Mesenchymal stem cell (in vitro differentiated cells and primary cell): Measurements from ENCODE around the gene TTLL6.

Experiments used
- DNase-seq: peaks from one replicate; pipeline ENCODE4 v3.0.0-alpha.2; 2013
- H2AFZ ChIP-seq: one replicate; pipeline ENCODE4 v1.6.1; 2013; ENCODE audit warnings: low read depth, mild to moderate bottlenecking, control low read depth, inconsistent platforms, low read length, moderate library complexity
- H2AK5ac ChIP-seq: 2 replicates; pipeline ENCODE4 v1.6.1; 2013; ENCODE audit warnings: low read length, moderate library complexity, mild to moderate bottlenecking, inconsistent platforms; ENCODE audit not compliant: severe bottlenecking
- H2BK120ac ChIP-seq: one replicate; pipeline ENCODE4 v1.6.1; 2013; ENCODE audit warnings: low read depth, mild to moderate bottlenecking, inconsistent platforms, low read length, moderate library complexity
- H2BK12ac ChIP-seq, 2 experiments: one replicate each; pipeline ENCODE4 v1.6.1; 2013; ENCODE audit warnings: inconsistent platforms in 2 of 2, low read length in 2 of 2, mild to moderate bottlenecking in 2 of 2, moderate library complexity in 2 of 2, control low read depth in 1 of 2
- H2BK15ac ChIP-seq: one replicate; pipeline ENCODE4 v1.6.1; 2013; ENCODE audit warnings: mild to moderate bottlenecking, low read depth, inconsistent platforms; ENCODE audit not compliant: poor library complexity, severe bottlenecking
- H2BK5ac ChIP-seq: 2 replicates; pipeline ENCODE4 v1.6.1; 2013; ENCODE audit warnings: low read depth, mild to moderate bottlenecking, low read length, control low read depth, inconsistent platforms; ENCODE audit not compliant: poor library complexity, severe bottlenecking
- H3K14ac ChIP-seq, 2 experiments: one replicate each; pipeline ENCODE4 v1.6.1; 2013; ENCODE audit warnings: inconsistent platforms in 2 of 2, low read length in 2 of 2, control low read depth in 1 of 2, mild to moderate bottlenecking in 1 of 2, moderate library complexity in 1 of 2
- H3K18ac ChIP-seq, 2 experiments: one replicate each; pipeline ENCODE4 v1.6.1; 2013; ENCODE audit warnings: inconsistent platforms in 2 of 2, low read length in 2 of 2, control low read depth in 1 of 2, low read depth in 1 of 2, mild to moderate bottlenecking in 1 of 2
- H3K23ac ChIP-seq, 2 experiments: one replicate each; pipeline ENCODE4 v1.6.1; 2013; ENCODE audit warnings: inconsistent platforms in 2 of 2, low read length in 2 of 2, mild to moderate bottlenecking in 2 of 2, moderate library complexity in 2 of 2, control low read depth in 1 of 2
- H3K27ac ChIP-seq: 2 replicates; pipeline ENCODE4 v1.5.1; 2013; ENCODE audit warnings: mild to moderate bottlenecking, moderate library complexity, low read length, control low read depth, inconsistent platforms; ENCODE audit not compliant: poor library complexity, severe bottlenecking
- H3K27me3 ChIP-seq, 2 experiments: 2 replicates each; pipeline versions ENCODE4 v1.6.1 to v1.7.0; 2013; ENCODE audit warnings: low read length in 2 of 2, mild to moderate bottlenecking in 2 of 2, moderate library complexity in 2 of 2, control low read depth in 1 of 2, inconsistent platforms in 1 of 2; ENCODE audit not compliant: control insufficient read depth in 1 of 2, insufficient read depth in 1 of 2
- H3K36me3 ChIP-seq, 2 experiments: 2 replicates each; pipeline versions ENCODE4 v1.6.1 to v1.7.0; 2013; ENCODE audit warnings: low read length in 2 of 2, control low read depth in 1 of 2, inconsistent platforms in 1 of 2, low read depth in 1 of 2, mild to moderate bottlenecking in 1 of 2; ENCODE audit not compliant: insufficient read depth in 2 of 2, control insufficient read depth in 1 of 2
- H3K4ac ChIP-seq, 2 experiments: one replicate each; pipeline ENCODE4 v1.6.1; 2013; ENCODE audit warnings: inconsistent platforms in 2 of 2, low read length in 2 of 2, mild to moderate bottlenecking in 2 of 2, moderate library complexity in 2 of 2, control low read depth in 1 of 2, low read depth in 1 of 2
- H3K4me1 ChIP-seq: 2 replicates; pipeline ENCODE4 v1.6.1; 2013; ENCODE audit warnings: low read depth, low read length, control low read depth; ENCODE audit not compliant: control insufficient read depth, insufficient read depth
- H3K4me2 ChIP-seq: 2 replicates; pipeline ENCODE4 v1.6.1; 2013; ENCODE audit warnings: low read length, mild to moderate bottlenecking, inconsistent platforms; ENCODE audit not compliant: poor library complexity, severe bottlenecking
- H3K4me3 ChIP-seq, 2 experiments: 2 replicates each; pipeline versions ENCODE4 v1.5.1 to v1.7.0; 2013; ENCODE audit warnings: low read length in 2 of 2, mild to moderate bottlenecking in 2 of 2, control low read depth in 1 of 2, low read depth in 1 of 2; ENCODE audit not compliant: insufficient read depth in 1 of 2
- H3K79me1 ChIP-seq: replicated peaks from 2 replicates; pipeline ENCODE4 v1.6.1; 2013; ENCODE audit warnings: mild to moderate bottlenecking, control low read depth, low read length, inconsistent platforms; ENCODE audit not compliant: poor library complexity, severe bottlenecking
- H3K9ac ChIP-seq: 2 replicates; pipeline ENCODE4 v1.7.0; 2013; ENCODE audit warnings: mild to moderate bottlenecking, low read length, moderate library complexity
- H3K9me3 ChIP-seq: 2 replicates; pipeline ENCODE4 v1.7.0; 2013; ENCODE audit warnings: mild to moderate bottlenecking, low read length; ENCODE audit not compliant: control insufficient read depth
- H4K8ac ChIP-seq: one replicate; pipeline ENCODE4 v1.6.1; 2013; ENCODE audit warnings: inconsistent platforms, mild to moderate bottlenecking, low read length, moderate library complexity
- H4K91ac ChIP-seq: one replicate; pipeline ENCODE4 v1.6.1; 2013; ENCODE audit warnings: mild to moderate bottlenecking, low read length, inconsistent platforms
- WGBS: methylation state at CpG from one replicate; pipeline ENCODE4 v1.1.7; 2013; ENCODE audit warnings: mixed read lengths; 5-methylcytosine and 5-hydroxymethylcytosine counted together

Gene TTLL6

GRCh38 chr17:48761114-48761513, 55.9 kb downstream of the TTLL6 start:
- Histone ChIP-seq H3K4me2 (no peak overlapping the region), H4K91ac (no peak overlapping the region), H3K9me3 (no peaks in the 10 kb centered on the region), H3K27me3 (peaks cover 85 to 89% of the 10 kb centered on the region in 2 experiments), H2BK12ac (no peak overlapping the region), H2BK15ac (no peak overlapping the region), H2BK120ac (no peak overlapping the region), H3K4ac (no peak overlapping the region), H3K4me3 (no peak overlapping the region), H3K36me3 (no peaks in the 10 kb centered on the region), H3K14ac (no peak overlapping the region), H4K8ac (no peak overlapping the region), H3K9ac (no peak overlapping the region), H2AK5ac (no peak overlapping the region), H3K18ac (no peak overlapping the region), H3K27ac (no peak overlapping the region), H2AFZ (no peak overlapping the region), H3K79me1 (no peaks in the 10 kb centered on the region), H3K23ac (no peak overlapping the region), H3K4me1 (no peaks in the 10 kb centered on the region), H2BK5ac (no peak overlapping the region)
- DNase-seq, result no peak
- WGBS, result 85% methylated on average over 6 of the region's 6 CpGs

- H3K79me1 ChIP-seq, result no peaks in the 10 kb centered on the region
- no peaks in the 10 kb centered on the region for H3K4me1 ChIP-seq
- H3K27me3 ChIP-seq, result peaks cover 85 to 89% of the 10 kb centered on the region in 2 experiments
- no peak for DNase-seq
- no peak overlapping the region for H2BK15ac ChIP-seq
- no peak overlapping the region for H4K91ac ChIP-seq
- no peak overlapping the region for H2BK5ac ChIP-seq
- H4K8ac ChIP-seq, result no peak overlapping the region
- no peak overlapping the region for H2BK120ac ChIP-seq
- no peak overlapping the region for H3K18ac ChIP-seq
- H2AFZ ChIP-seq, result no peak overlapping the region
- H3K14ac ChIP-seq, result no peak overlapping the region
- no peak overlapping the region for H3K4me2 ChIP-seq
- no peak overlapping the region for H3K23ac ChIP-seq
- no peak overlapping the region for H3K27ac ChIP-seq
- H2BK12ac ChIP-seq, result no peak overlapping the region
- no peak overlapping the region for H3K9ac ChIP-seq
- no peak overlapping the region for H3K4me3 ChIP-seq
- no peaks in the 10 kb centered on the region for H3K9me3 ChIP-seq
- no peaks in the 10 kb centered on the region for H3K36me3 ChIP-seq
- H2AK5ac ChIP-seq, result no peak overlapping the region
- 64% methylated on average over 4 of the region's 4 CpGs for WGBS
- no peak overlapping the region for H3K4ac ChIP-seq
These were observed 56.6 kb downstream of the TTLL6 start for GRCh38 chr17:48760411-48760810.

GRCh38 chr17:48759288-48759687, 57.7 kb downstream of the TTLL6 start:
- Histone ChIP-seq H3K23ac (no peak overlapping the region), H3K27ac (no peak overlapping the region), H2BK12ac (no peak overlapping the region), H3K79me1 (no peaks in the 10 kb centered on the region), H3K9ac (no peak overlapping the region), H4K8ac (no peak overlapping the region), H3K9me3 (no peaks in the 10 kb centered on the region), H3K4me3 (no peak overlapping the region), H2AK5ac (no peak overlapping the region), H2BK5ac (no peak overlapping the region), H3K14ac (no peak overlapping the region), H4K91ac (no peak overlapping the region), H3K36me3 (no peaks in the 10 kb centered on the region), H3K18ac (no peak overlapping the region), H3K4ac (no peak overlapping the region), H2AFZ (no peak overlapping the region), H3K27me3 (peaks cover 88 to 89% of the 10 kb centered on the region in 2 experiments), H3K4me2 (no peak overlapping the region), H3K4me1 (peaks cover 6% of the 10 kb centered on the region), H2BK120ac (no peak overlapping the region), H2BK15ac (no peak overlapping the region)
- DNase-seq, result no peak

- H3K9me3 ChIP-seq, result no peaks in the 10 kb centered on the region
- H2BK12ac ChIP-seq, result no peak overlapping the region
- no peak overlapping the region for H3K14ac ChIP-seq
- no peak overlapping the region for H3K18ac ChIP-seq
- no peak overlapping the region for H2BK15ac ChIP-seq
- H3K4me3 ChIP-seq, result no peak overlapping the region
- H3K4me1 ChIP-seq, result peaks cover 12% of the 10 kb centered on the region
- no peak overlapping the region for H3K23ac ChIP-seq
- H4K91ac ChIP-seq, result no peak overlapping the region
- no peak overlapping the region for H3K4ac ChIP-seq
- no peak overlapping the region for H3K4me2 ChIP-seq
- no peak overlapping the region for H2AFZ ChIP-seq
- no peak overlapping the region for H2AK5ac ChIP-seq
- H2BK120ac ChIP-seq, result no peak overlapping the region
- H3K27ac ChIP-seq, result no peak overlapping the region
- peaks cover 89 to 90% of the 10 kb centered on the region in 2 experiments for H3K27me3 ChIP-seq
- WGBS, result 65% methylated on average over 2 of the region's 2 CpGs
- no peaks in the 10 kb centered on the region for H3K36me3 ChIP-seq
- no peaks in the 10 kb centered on the region for H3K79me1 ChIP-seq
- H3K9ac ChIP-seq, result no peak overlapping the region
- H4K8ac ChIP-seq, result no peak overlapping the region
- DNase-seq, result no peak
- no peak overlapping the region for H2BK5ac ChIP-seq
These were observed 59.5 kb downstream of the TTLL6 start for GRCh38 chr17:48757524-48757961.
